KBM-7 (cell line): ENCODE measurements around the gene TOP3A.

Experiments
- DNase-seq: peaks from one replicate; pipeline ENCODE4 v3.0.0-alpha.2; 2015
- in situ Hi-C: fragments of 300-500 bp; cut with MboI; formaldehyde crosslinking; loops from 2 replicates; pipeline ENCODE4 v1.14.3; 2020; ENCODE audit warnings: low sequenced_read_pairs, low pct_unique_long_range_greater_than_20kb, mixed read lengths

The TOP3A gene

GRCh38 chr17:18224387-18225120 lies 90.2 kb downstream of the TOP3A start:
- in situ Hi-C loops = no loop called here
- DNase-seq = no peak

- in situ Hi-C loops = no loop called here
- no peak for DNase-seq
Observed at GRCh38 chr17:18224053-18224386, 90.8 kb downstream of the TOP3A start.
